Activated CD8-positive, alpha-beta T cell treated with anti-CD3 and anti-CD28 coated beads, Interleukin-2, amount 10 ng/mL, durations not matched to agents 7 days and 5 days (primary cell): ENCODE results near the gene NUTM2G. TPM values are rescaled to one million over a fixed set of nuclear protein-coding genes. Genes with fewer than 3 reads are reported as not detected.
"Not testable (repeated sequence)": the region's sequence is repeated elsewhere in the genome, so short reads cannot be mapped to it uniquely, and the experiment has no call there.

Experiments used
- ATAC-seq: fragments of 150-1000 bp; cut with Tn5 transposase; one replicate; pipeline ENCODE4 v1.10.0; 2021; ENCODE audit warnings: moderate library complexity
- CTCF ChIA-PET: fragments of 350-600 bp; sonication (Branson Sonifier 250); formaldehyde crosslinking; loops from one replicate; lab custom pipeline; 2021; ENCODE audit warnings: antibody characterized with exemption; lab: Charles Lee
- POLR2A ChIA-PET: fragments of 350-600 bp; sonication (Branson Sonifier 250); formaldehyde crosslinking; loops from one replicate; lab custom pipeline; 2021; ENCODE audit warnings: antibody characterized with exemption; lab: Charles Lee
- DNase-seq: peaks from one replicate; pipeline ENCODE4 v3.0.0-alpha.2; 2020
- H3K27ac Mint-ChIP-seq: one replicate; pipeline ENCODE4 v1.8.0; 2021; ENCODE audit warnings: mild to moderate bottlenecking, mixed read lengths
- H3K27me3 Mint-ChIP-seq: one replicate; pipeline ENCODE4 v1.8.0; 2021; ENCODE audit warnings: low read depth, mixed read lengths
- H3K36me3 Mint-ChIP-seq: one replicate; pipeline ENCODE4 v1.8.0; 2021; ENCODE audit warnings: low read depth, mixed read lengths
- H3K4me1 Mint-ChIP-seq: one replicate; pipeline ENCODE4 v1.8.0; 2021; ENCODE audit warnings: low read depth, mixed read lengths
- H3K4me3 Mint-ChIP-seq: one replicate; pipeline ENCODE4 v1.8.0; 2021; ENCODE audit warnings: mild to moderate bottlenecking, mixed read lengths
- H3K9me3 Mint-ChIP-seq: one replicate; pipeline ENCODE4 v1.8.0; 2022; ENCODE audit warnings: mixed read lengths; ENCODE audit not compliant: insufficient read depth
- total RNA-seq, 2 experiments: library from RNA; stranded (reverse); gene quantifications; one replicate each; pipeline ENCODE4 v1.2.3, GENCODE V29; 2021

NUTM2G gene
- not detected for total RNA-seq

DNA sequence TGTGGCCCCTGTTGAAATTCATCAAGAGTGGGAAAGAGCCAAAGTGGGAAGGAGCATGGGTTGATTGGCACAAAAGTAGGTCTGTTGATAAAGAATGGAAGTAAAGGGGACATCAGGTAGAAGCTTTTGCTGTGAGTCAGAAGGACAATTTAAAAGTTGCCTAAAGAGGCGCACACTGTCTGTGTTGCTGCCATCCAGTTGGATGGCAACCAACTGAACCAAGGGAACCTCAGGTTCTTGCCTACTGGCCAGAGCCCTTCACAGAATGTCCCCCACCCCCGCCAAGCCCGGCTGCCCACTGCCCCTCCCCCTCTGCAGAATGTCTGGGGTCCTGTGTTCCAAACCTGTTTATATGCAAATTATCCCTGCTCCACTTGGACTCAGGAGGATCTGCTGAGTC is at the start of gene NUTM2G:
NUTM2G (plus strand) TSS at position 301 of the 400 bp plus-strand sequence. CDS start 182 bp downstream, outside the sequence.
- ATAC-seq, H3K27ac Mint-ChIP-seq, H3K9me3 Mint-ChIP-seq, H3K4me1 Mint-ChIP-seq, H3K27me3 Mint-ChIP-seq, POLR2A ChIA-PET, H3K4me3 Mint-ChIP-seq, CTCF ChIA-PET, H3K36me3 Mint-ChIP-seq, DNase-seq: not testable (repeated sequence)

- ChIA-PET CTCF (interaction anchor here (1.1 to 1.7 kb wide), 2 partner anchors 8 to 28 kb away, joined by 3 read pairs; no protein-coding TSS in a partner anchor), POLR2A (no interaction called here)
- ATAC-seq (no peak), DNase-seq (no peak)
- Mint-ChIP-seq H3K4me3 (no peak overlapping the region), H3K27me3 (peaks cover 10% of the 10 kb centered on the region), H3K4me1 (no peaks in the 10 kb centered on the region), H3K27ac (no peak overlapping the region), H3K36me3 (peaks cover 5% of the 10 kb centered on the region), H3K9me3 (no peaks in the 10 kb centered on the region)
Measured at GRCh38 chr9:96883922-96884321, 44.7 kb upstream of the NUTM2G start.

DNA sequence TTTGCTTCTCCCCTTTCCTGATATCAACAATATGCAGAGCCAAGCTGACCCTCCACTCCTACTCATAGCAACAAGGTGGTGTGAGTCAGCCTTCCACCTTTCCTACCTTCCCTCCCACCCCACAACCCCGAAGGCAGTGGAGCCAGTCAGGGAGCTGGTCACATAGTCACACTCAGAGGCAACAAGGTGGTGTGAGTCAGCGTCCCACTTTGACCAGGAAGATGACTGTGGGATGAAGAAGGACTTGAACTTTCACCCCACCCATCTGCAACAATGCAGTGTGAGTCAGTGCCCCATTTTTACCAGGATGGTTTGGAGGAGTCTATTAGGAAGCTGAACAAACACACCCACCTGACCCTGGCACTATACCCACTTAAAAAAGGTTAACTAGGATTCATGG is 44.2 kb upstream of the NUTM2G start:
- Mint-ChIP-seq H3K9me3 (no peaks in the 10 kb centered on the region), H3K4me3 (no peak overlapping the region), H3K4me1 (no peaks in the 10 kb centered on the region), H3K36me3 (peaks cover 5% of the 10 kb centered on the region), H3K27ac (no peak overlapping the region), H3K27me3 (peaks cover 6% of the 10 kb centered on the region)
- POLR2A ChIA-PET = no interaction called here
- no peak for ATAC-seq
- DNase-seq = no peak
- CTCF ChIA-PET = interaction anchor here (1.1 to 1.7 kb wide), 2 partner anchors 9 to 28 kb away, joined by 3 read pairs; no protein-coding TSS in a partner anchor

DNA sequence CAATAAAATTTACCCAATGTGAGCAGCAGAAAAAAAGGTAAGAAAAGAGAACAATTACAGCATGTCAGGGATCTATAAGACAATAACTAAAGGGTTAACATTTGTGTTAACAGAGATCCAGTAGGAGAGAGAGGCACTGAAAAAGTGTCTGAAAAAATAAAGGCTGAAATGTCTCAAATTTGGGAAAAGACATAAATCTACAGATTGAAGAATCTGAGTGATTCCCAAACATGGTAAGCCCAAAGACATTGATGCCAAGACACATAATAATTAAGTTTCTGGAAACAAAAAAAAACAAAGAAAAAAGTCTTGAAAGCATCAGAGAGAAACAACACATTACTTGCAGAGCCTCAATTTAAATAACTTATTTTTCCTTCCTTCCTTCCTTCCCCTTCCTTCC is 43.2 kb upstream of the NUTM2G start:
- H3K27me3 Mint-ChIP-seq = peaks cover 2% of the 10 kb centered on the region
- ATAC-seq (no peak), DNase-seq (no peak)
- peaks cover 9% of the 10 kb centered on the region for H3K36me3 Mint-ChIP-seq
- no peaks in the 10 kb centered on the region for H3K9me3 Mint-ChIP-seq
- no peak overlapping the region for H3K4me3 Mint-ChIP-seq
- no peaks in the 10 kb centered on the region for H3K4me1 Mint-ChIP-seq
- H3K27ac Mint-ChIP-seq = no peak overlapping the region
- CTCF ChIA-PET = interaction anchor here (1.4 kb wide), 1 partner anchor 10 kb away, joined by 3 read pairs; no protein-coding TSS in a partner anchor
- POLR2A ChIA-PET = no interaction called here

- CTCF ChIA-PET = no interaction called here
- Mint-ChIP-seq H3K36me3 (peaks cover 28% of the 10 kb centered on the region), H3K27me3 (no peaks in the 10 kb centered on the region), H3K9me3 (no peaks in the 10 kb centered on the region), H3K4me3 (no peak overlapping the region), H3K4me1 (no peaks in the 10 kb centered on the region), H3K27ac (no peak overlapping the region)
- DNase-seq = no peak
- ATAC-seq = no peak
- POLR2A ChIA-PET = interaction anchor here (0.6 kb wide), 1 partner anchor 469 kb away, joined by 4 read pairs; no protein-coding TSS in a partner anchor
Measured at GRCh38 chr9:96888591-96888990, 40.1 kb upstream of the NUTM2G start.

DNA sequence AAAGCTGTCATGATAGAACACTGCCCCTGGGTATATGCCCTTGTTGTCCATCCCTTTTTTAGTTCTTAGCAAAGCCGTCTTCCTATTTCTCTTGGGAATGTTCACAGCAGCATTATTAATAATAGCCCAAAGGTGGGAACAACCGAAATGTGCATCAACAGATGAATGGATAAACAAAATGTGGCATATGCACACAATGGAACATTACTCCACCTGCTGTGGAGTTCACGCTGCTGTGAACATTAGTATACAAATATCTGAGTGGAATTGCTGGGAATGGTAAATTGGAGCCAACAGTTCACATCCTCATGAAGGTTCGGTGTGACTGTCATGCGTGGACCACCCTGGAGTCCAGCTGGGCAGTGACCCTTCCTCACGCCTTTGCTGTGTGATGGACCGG is 36.5 kb upstream of the NUTM2G start:
- no peaks in the 10 kb centered on the region for H3K27me3 Mint-ChIP-seq

GRCh38 chr9:96900010-96900409 is 28.6 kb upstream of the NUTM2G start:
- H3K4me1 Mint-ChIP-seq, DNase-seq, POLR2A ChIA-PET, H3K9me3 Mint-ChIP-seq, H3K27me3 Mint-ChIP-seq, H3K27ac Mint-ChIP-seq, CTCF ChIA-PET, ATAC-seq, H3K4me3 Mint-ChIP-seq: not testable (repeated sequence)
- H3K36me3 Mint-ChIP-seq = peaks cover 22% of the 10 kb centered on the region

More for the DNA sequence above, 36.5 kb upstream of the NUTM2G start:
- H3K4me1 Mint-ChIP-seq = no peaks in the 10 kb centered on the region
- no peak overlapping the region for H3K27ac Mint-ChIP-seq
- POLR2A ChIA-PET = no interaction called here
- DNase-seq = no peak
- peaks cover 48% of the 10 kb centered on the region for H3K36me3 Mint-ChIP-seq
- no peak overlapping the region for H3K4me3 Mint-ChIP-seq
- CTCF ChIA-PET = no interaction called here
- ATAC-seq = no peak
- no peaks in the 10 kb centered on the region for H3K9me3 Mint-ChIP-seq

DNA sequence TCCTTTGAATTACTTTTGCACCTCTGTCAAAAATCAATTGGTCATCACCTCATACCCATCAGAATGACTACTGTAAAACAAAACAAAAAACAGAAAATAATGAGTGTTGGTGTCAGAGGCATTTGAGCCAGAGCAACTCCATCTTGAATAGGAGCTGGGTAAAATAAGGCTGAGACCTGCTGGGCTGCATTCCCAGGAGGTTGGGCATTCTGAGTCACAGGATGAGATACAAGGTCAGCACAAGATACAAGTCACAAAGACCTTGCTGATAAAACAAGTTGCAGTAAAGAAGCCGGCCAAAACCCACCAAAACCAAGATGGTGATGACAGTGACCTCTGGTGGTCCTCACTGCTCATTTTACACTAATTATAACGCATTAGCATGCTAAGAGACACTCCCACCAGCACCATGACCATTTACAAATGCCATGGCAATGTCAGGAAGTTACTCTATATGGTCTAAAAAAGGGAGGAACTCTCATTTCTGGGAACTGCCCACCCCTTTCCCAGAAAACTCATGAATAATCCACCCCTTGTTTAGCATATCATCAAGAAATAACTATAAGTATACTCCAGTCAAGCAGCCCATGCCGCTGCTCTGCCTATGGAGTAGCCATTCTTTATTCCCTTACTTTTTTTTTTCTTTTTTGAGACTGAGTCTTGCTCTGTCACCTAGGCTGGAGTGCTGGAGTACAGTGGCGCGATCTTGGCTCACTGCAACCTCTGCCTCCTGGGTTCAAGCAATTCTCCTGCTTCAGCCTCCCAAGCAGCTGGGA is 23.5 kb upstream of the NUTM2G start:
- POLR2A ChIA-PET, DNase-seq, H3K27ac Mint-ChIP-seq, CTCF ChIA-PET, H3K4me1 Mint-ChIP-seq, H3K9me3 Mint-ChIP-seq, H3K27me3 Mint-ChIP-seq, ATAC-seq, H3K4me3 Mint-ChIP-seq, H3K36me3 Mint-ChIP-seq: not testable (repeated sequence)

DNA sequence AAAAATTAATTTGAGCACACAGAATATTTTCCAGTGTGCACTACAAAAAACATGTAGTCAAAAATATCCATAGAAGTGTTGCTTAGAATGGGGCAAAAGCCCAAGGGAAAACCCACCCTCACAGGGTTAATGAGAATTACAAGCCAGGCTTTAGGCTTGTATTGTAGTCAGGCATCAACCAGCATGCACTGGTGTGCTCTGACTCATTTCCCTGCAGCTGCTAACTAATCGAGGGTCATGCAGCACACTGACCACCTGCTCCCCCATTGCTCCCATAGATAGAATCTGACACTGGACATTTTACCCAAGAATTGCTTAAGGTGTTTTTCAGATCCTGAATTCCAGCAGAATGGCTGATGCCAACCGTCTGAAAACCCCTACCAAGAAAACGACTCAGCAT is 20.2 kb upstream of the NUTM2G start:
- H3K4me3 Mint-ChIP-seq, DNase-seq, H3K36me3 Mint-ChIP-seq, POLR2A ChIA-PET, H3K27me3 Mint-ChIP-seq, H3K27ac Mint-ChIP-seq, H3K9me3 Mint-ChIP-seq, CTCF ChIA-PET, ATAC-seq, H3K4me1 Mint-ChIP-seq: not testable (repeated sequence)

DNA sequence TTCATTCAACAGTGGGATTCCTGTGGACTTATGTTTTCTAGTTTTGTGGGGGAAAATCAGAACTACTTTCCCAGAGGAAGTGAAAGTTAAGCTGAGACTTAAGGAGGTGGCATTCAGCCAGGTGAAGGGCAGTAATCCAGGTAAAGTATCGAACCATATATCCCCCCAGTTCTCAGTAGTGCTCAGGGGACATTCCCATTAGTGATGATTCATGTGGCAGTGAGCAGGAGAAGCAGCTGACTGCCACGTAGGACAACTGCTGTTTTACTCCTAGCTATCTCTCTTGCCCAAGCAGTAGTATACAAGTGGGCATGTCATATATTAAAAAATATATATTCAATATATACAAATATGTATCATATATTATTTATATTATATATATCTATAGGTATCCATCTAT is 13.1 kb upstream of the NUTM2G start:
- DNase-seq, ATAC-seq, H3K36me3 Mint-ChIP-seq, POLR2A ChIA-PET, CTCF ChIA-PET, H3K9me3 Mint-ChIP-seq, H3K27me3 Mint-ChIP-seq, H3K4me3 Mint-ChIP-seq, H3K4me1 Mint-ChIP-seq, H3K27ac Mint-ChIP-seq: not testable (repeated sequence)

GRCh38 chr9:96916531-96916930 is 12.1 kb upstream of the NUTM2G start:
- H3K9me3 Mint-ChIP-seq, DNase-seq, CTCF ChIA-PET, H3K4me3 Mint-ChIP-seq, H3K27ac Mint-ChIP-seq, ATAC-seq, H3K36me3 Mint-ChIP-seq, H3K4me1 Mint-ChIP-seq, H3K27me3 Mint-ChIP-seq: not testable (repeated sequence)
- POLR2A ChIA-PET = interaction anchor here (0.7 kb wide), 1 partner anchor 21 kb away, joined by 5 read pairs; no protein-coding TSS in a partner anchor

DNA sequence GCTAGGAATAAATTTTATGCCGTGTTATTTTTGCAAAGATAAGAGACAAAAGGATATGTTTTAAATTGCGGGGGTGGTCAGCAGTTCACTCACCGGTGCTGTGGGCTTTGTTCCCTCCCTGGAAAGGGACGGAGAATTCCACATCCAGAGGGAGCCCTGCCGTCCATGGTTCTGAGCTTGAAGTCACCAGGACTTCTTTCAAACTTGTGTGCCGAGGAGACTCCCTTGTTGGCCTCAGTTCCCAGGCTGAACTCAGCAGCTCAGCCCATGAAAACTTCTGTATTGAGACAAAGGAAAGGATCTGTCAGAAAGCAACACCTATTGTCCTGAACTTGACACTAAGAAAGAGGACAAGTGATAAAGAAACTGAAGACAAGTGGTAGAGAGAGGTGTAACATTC is 10.1 kb upstream of the NUTM2G start:
- DNase-seq, H3K9me3 Mint-ChIP-seq, H3K4me3 Mint-ChIP-seq, CTCF ChIA-PET, H3K27ac Mint-ChIP-seq, ATAC-seq, H3K27me3 Mint-ChIP-seq, POLR2A ChIA-PET, H3K36me3 Mint-ChIP-seq: not testable (repeated sequence)
- H3K4me1 Mint-ChIP-seq = peaks cover 12% of the 10 kb centered on the region
